B cell (primary cell): ENCODE measurements around the gene RELCH. TPM values are rescaled to one million over a fixed set of nuclear protein-coding genes. Genes with fewer than 3 reads are reported as not detected.

Source experiments
- ATAC-seq: fragments of 200-7000 bp; cut with Tn5 transposase; one replicate; pipeline ENCODE4 v1.10.0; 2021; ENCODE audit warnings: low read depth, mild to moderate bottlenecking, moderate number of reproducible peaks, moderate library complexity
- CTCF ChIA-PET: fragments of 350-600 bp; sonication (Branson Sonifier 250); formaldehyde crosslinking; loops from one replicate; lab custom pipeline; 2021; ENCODE audit warnings: antibody characterized with exemption, inconsistent platforms; lab: Charles Lee
- POLR2A ChIA-PET: fragments of 350-600 bp; sonication (Branson Sonifier 250); formaldehyde crosslinking; loops from one replicate; lab custom pipeline; 2021; ENCODE audit warnings: antibody characterized with exemption; lab: Charles Lee
- DNase-seq: peaks from one replicate; pipeline ENCODE4 v3.0.0; 2013
- H2AFZ ChIP-seq: 2 replicates; pipeline ENCODE4 v1.6.1; 2012; ENCODE audit warnings: mild to moderate bottlenecking, low read depth, low read length; ENCODE audit not compliant: insufficient read depth, poor library complexity, severe bottlenecking
- H3K27ac ChIP-seq, 2 donors: 1 replicate in 1 of 2; 2 replicates in 1 of 2; pipeline ENCODE4 v1.5.1; 2012 to 2013; ENCODE audit warnings: low read length in 2 of 2, mild to moderate bottlenecking in 2 of 2, moderate library complexity in 1 of 2
- H3K27me3 ChIP-seq, 4 experiments: fragments of 200-600 bp in 1 of 4; sonication (generic) in 1 of 4; replicated peaks in 1 of 4; 1 replicate in 2 of 4; 2 replicates in 2 of 4; pipeline versions ENCODE4 v1.6.1 to v1.7.0; 2013 to 2016; ENCODE audit warnings: low read length in 3 of 4, mild to moderate bottlenecking in 2 of 4, mixed read lengths in 1 of 4, moderate library complexity in 1 of 4; ENCODE audit not compliant: insufficient read depth in 4 of 4, control insufficient read depth in 3 of 4; ENCODE audit errors: control extremely low read depth in 1 of 4
- H3K36me3 ChIP-seq, 2 experiments: replicated peaks in 1 of 2; 1 replicate in 1 of 2; 2 replicates in 1 of 2; pipeline versions ENCODE4 v1.6.1 to v1.7.1; 2013; ENCODE audit warnings: low read length in 1 of 2; ENCODE audit not compliant: insufficient read depth in 2 of 2, control insufficient read depth in 1 of 2; ENCODE audit errors: control extremely low read depth in 1 of 2, extremely low read depth in 1 of 2
- H3K4me1 ChIP-seq, 2 donors: fragments of 200-600 bp in 1 of 2; sonication (generic) in 1 of 2; 1 replicate in 1 of 2; 2 replicates in 1 of 2; pipeline versions ENCODE4 v1.5.1 to v1.6.1; 2013 to 2017; ENCODE audit warnings: low read length in 2 of 2; ENCODE audit not compliant: control insufficient read depth in 2 of 2, insufficient read depth in 2 of 2
- H3K4me2 ChIP-seq: replicated peaks from 2 replicates; pipeline ENCODE3; 2012; ENCODE audit warnings: mild to moderate bottlenecking, low read depth, low read length; ENCODE audit not compliant: poor library complexity, severe bottlenecking
- H3K4me3 ChIP-seq, 5 experiments: fragments of 200-600 bp in 1 of 5; sonication (generic) in 1 of 5; 1 replicate in 3 of 5; 2 replicates in 2 of 5; pipeline versions ENCODE4 v1.5.1 to v1.7.0; 2011 to 2016; ENCODE audit warnings: low read length in 4 of 5, mild to moderate bottlenecking in 4 of 5, low read depth in 2 of 5, control low read depth in 1 of 5, moderate library complexity in 1 of 5; ENCODE audit not compliant: insufficient read depth in 1 of 5; ENCODE audit errors: control extremely low read depth in 1 of 5, extremely low read depth in 1 of 5
- H3K79me2 ChIP-seq: fragments of 200-600 bp; sonication (generic); one replicate; pipeline ENCODE4 v1.6.0; 2016; ENCODE audit warnings: low read length; ENCODE audit not compliant: control insufficient read depth, insufficient read depth
- H3K9ac ChIP-seq: fragments of 200-600 bp; sonication (generic); 2 replicates; pipeline ENCODE4 v1.6.1; 2017; ENCODE audit warnings: mild to moderate bottlenecking, low read length, moderate library complexity
- H3K9me3 ChIP-seq, 3 donors: one replicate each; pipeline versions ENCODE4 v1.6.1 to v1.7.1; 2013; ENCODE audit warnings: low read length in 2 of 3; ENCODE audit not compliant: control insufficient read depth in 2 of 3, insufficient read depth in 1 of 3; ENCODE audit errors: control extremely low read depth in 1 of 3
- H4K20me1 ChIP-seq: 2 replicates; pipeline ENCODE4 v1.6.0; 2012; ENCODE audit warnings: mild to moderate bottlenecking, low read length; ENCODE audit not compliant: insufficient read depth, control insufficient read depth, poor library complexity, severe bottlenecking
- H3K27ac Mint-ChIP-seq: one replicate; pipeline ENCODE4 v1.8.0; 2021; ENCODE audit warnings: mixed read lengths
- H3K27me3 Mint-ChIP-seq: one replicate; pipeline ENCODE4 v1.8.0; 2021; ENCODE audit warnings: mixed read lengths
- H3K4me1 Mint-ChIP-seq: one replicate; pipeline ENCODE4 v1.8.0; 2021; ENCODE audit warnings: mixed read lengths
- H3K4me3 Mint-ChIP-seq: one replicate; pipeline ENCODE4 v1.8.0; 2021; ENCODE audit warnings: mixed read lengths
- H3K9me3 Mint-ChIP-seq: one replicate; pipeline ENCODE4 v1.8.0; 2022; ENCODE audit warnings: mixed read lengths; ENCODE audit not compliant: insufficient read depth
- CTCF ChIP-seq: fragments of 200-600 bp; IDR thresholded peaks from one replicate; pipeline ENCODE4 v1.8.0; 2022; ENCODE audit warnings: antibody characterized with exemption, mild to moderate bottlenecking
- EZH2 ChIP-seq: IDR thresholded peaks from 2 replicates; pipeline ENCODE4 v1.6.1; 2012; ENCODE audit warnings: borderline replicate concordance, low read depth, mild to moderate bottlenecking, moderate library complexity, low read length; ENCODE audit not compliant: insufficient read depth, poor library complexity, severe bottlenecking
- WGBS: methylation state at CpG from one replicate; pipeline ENCODE4 v1.1.5; 2013; ENCODE audit warnings: missing lambda C conversion rate; ENCODE audit not compliant: insufficient coverage; 5-methylcytosine and 5-hydroxymethylcytosine counted together
- intact Hi-C: fragments of 100-400 bp; cut with micrococcal nuclease; formaldehyde crosslinking; loops from one replicate; pipeline ENCODE4 v1.10.0; 2022
- polyA plus RNA-seq: library from polyadenylated mRNA; depleted of rRNA; stranded (reverse); fragments of >200 nt; gene quantifications from 2 replicates; pipeline ENCODE4 v1.2.3, GENCODE V29; 2012
- total RNA-seq, 2 donors: library from RNA; stranded (reverse); fragments of 120-200 nt in 1 of 2; gene quantifications; 1 replicate in 1 of 2; 2 replicates in 1 of 2; pipeline versions ENCODE4 v1.2.3 to v1.2.4, GENCODE V29; 2013 to 2022

RELCH gene
- total and polyA plus RNA-seq, 2 donors (not counting 1 experiment from before 2014, with no cell fraction given), result 17.6 to 77.9 TPM

GRCh38 chr18:62318228-62319180, 131.4 kb downstream of the RELCH start:
- Histone ChIP-seq H3K4me1 (no peaks in the 10 kb centered on the region), H4K20me1 (no peaks in the 10 kb centered on the region), H3K4me3 (no peak overlapping the region), H3K79me2 (no peaks in the 10 kb centered on the region), H3K9ac (no peak overlapping the region), H3K27me3 (no peaks in the 10 kb centered on the region), H3K27ac (no peak overlapping the region), H2AFZ (no peak overlapping the region), H3K4me2 (no peak overlapping the region), H3K36me3 (no peaks in the 10 kb centered on the region), H3K9me3 (no peaks in the 10 kb centered on the region)
- TF ChIP-seq CTCF (no peak), EZH2 (no peak)
- H3K27me3 Mint-ChIP-seq, result peaks cover 11% of the 10 kb centered on the region
- CTCF ChIA-PET, result no interaction called here
- no peak overlapping the region for H3K27ac Mint-ChIP-seq
- DNase-seq (no peak), ATAC-seq (no peak)
- no peaks in the 10 kb centered on the region for H3K9me3 Mint-ChIP-seq
- no peak overlapping the region for H3K4me3 Mint-ChIP-seq
- intact Hi-C loops, result no loop called here
- H3K4me1 Mint-ChIP-seq, result no peaks in the 10 kb centered on the region
- POLR2A ChIA-PET, result no interaction called here
- 60% methylated on average over 2 of the region's 4 CpGs for WGBS

GRCh38 chr18:62321201-62321600, 134.1 kb downstream of the RELCH start:
- H3K9me3 ChIP-seq, result peaks cover 0 to 8% (median 0%) of the 10 kb centered on the region in 3 donors
- no peak overlapping the region for H3K27ac ChIP-seq
- no peaks in the 10 kb centered on the region for H4K20me1 ChIP-seq
- ChIA-PET POLR2A (no interaction called here), CTCF (no interaction called here)
- H2AFZ ChIP-seq, result no peak overlapping the region
- peaks cover 15 to 18% of the 10 kb centered on the region in 2 donors for H3K4me1 ChIP-seq
- ATAC-seq, result no peak
- H3K27ac Mint-ChIP-seq, result no peak overlapping the region
- no peaks in the 10 kb centered on the region for H3K9me3 Mint-ChIP-seq
- peaks cover 0 to 16% (median 7%) of the 10 kb centered on the region in 4 experiments for H3K27me3 ChIP-seq
- H3K36me3 ChIP-seq, result no peaks in the 10 kb centered on the region
- H3K79me2 ChIP-seq, result no peaks in the 10 kb centered on the region
- intact Hi-C loops, result no loop called here
- no peak for DNase-seq
- no peak for TF ChIP-seq EZH2
- TF ChIP-seq CTCF, result no peak
- no peak overlapping the region for H3K4me2 ChIP-seq
- no peak overlapping the region for H3K4me3 ChIP-seq
- no CpG with 5 or more reads among the region's 3 CpGs for WGBS
- no peak overlapping the region for H3K9ac ChIP-seq
- H3K4me1 Mint-ChIP-seq, result peaks cover 15% of the 10 kb centered on the region
- H3K27me3 Mint-ChIP-seq, result peaks cover 26% of the 10 kb centered on the region
- no peak overlapping the region for H3K4me3 Mint-ChIP-seq
